ENCODE measurements around the gene MAN1A2.
"Not testable (repeated sequence)": the region's sequence is repeated elsewhere in the genome, so short reads cannot be mapped to it uniquely, and the experiment has no call there.

The MAN1A2 gene

GRCh38 chr1:117499071-117499470 is 131.8 kb downstream of the MAN1A2 start:
- DNase-seq, result no peak

- DNase-seq, result no peak
These were observed 133.3 kb downstream of the MAN1A2 start for GRCh38 chr1:117500584-117500983.

GRCh38 chr1:117501281-117501680 is 134.0 kb downstream of the MAN1A2 start:
- DNase-seq, result peak; percentile 32

DNA sequence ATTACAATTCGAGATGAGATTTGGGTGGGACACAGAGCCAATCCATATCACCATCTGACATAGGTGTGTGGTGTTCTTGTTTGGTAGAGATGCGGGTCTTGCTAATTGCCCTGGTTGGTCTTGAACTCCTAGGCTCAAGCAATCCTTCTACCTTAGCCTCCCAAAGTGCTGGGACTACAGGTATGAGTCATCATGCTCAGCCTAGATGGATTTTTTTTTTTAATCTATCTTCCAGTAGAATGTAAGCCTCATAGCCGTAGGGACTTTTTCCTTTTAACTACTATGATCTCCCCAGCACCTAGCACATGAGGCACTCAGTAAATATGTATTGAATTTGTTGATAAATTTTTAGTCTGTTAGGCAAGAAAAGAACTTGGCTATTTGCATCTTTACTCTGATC is 144.0 kb downstream of the MAN1A2 start:
- DNase-seq, result no peak

- DNase-seq, result peak; percentile 18
These were observed 145.6 kb downstream of the MAN1A2 start for GRCh38 chr1:117512728-117513321.

DNA sequence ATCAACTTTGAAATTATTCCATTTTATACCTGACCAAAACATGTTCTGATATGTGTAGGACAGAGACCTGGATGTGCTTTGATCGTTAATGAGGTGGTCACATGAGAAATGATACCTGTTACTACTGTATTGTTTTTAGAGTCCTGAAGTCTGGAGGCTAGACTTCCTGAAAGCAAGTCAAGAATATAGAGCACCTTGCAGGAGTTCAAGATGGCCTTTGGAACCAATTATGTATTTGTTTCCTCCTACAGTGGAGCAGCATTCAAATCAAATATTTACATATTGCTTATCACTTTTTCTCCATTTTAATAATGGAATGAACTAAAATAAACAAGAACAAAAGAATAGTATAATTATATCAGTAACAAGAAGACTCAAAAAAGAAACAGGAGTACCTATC is 155.9 kb downstream of the MAN1A2 start:
- no peak for DNase-seq

DNA sequence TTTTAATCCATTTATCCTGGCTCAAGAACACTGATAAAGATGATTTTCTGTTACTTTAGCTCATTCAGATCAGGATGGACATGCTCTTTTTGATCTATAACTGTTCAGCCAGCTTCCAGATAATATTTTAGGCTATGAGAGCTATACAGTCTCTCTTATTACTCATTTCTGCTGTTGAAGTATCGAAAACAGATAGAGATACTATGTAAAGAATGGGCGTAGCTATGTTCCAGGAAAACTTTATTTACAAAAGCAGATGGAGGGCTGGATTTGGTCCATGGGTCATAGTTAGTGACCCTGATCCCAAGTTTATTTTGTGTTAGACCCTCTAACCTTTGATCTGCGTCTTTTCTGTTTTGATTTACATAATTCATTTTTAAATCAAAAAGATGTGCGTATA is 159.8 kb downstream of the MAN1A2 start:
- no peak for DNase-seq

DNA sequence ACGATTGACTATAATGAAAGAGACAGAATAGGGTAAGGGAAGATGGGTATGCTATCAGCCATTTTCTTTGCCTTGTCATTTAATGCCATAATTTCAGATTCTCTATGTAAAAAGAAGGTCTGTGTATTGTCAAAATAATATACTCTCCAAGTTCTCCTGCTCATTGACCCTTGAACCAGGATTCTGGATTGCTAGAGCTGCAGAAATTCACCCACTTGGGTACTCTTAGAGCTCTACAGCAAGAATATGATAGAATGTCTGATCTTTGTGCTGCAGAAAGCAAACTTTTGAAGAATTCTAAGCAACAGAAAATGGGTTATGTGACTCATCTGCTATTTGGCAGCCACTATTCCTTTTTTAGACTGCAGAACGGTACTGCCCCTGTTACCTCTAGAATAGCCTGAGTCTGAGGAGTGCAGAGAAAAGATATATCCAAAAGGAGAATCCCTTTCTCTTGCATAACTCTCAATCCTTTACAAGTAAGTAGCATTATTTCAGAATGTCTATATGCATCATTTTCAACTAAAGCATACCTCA is 160.4 kb downstream of the MAN1A2 start:
- DNase-seq, result peak; percentile 28

- DNase-seq, result no peak
These were observed 162.4 kb downstream of the MAN1A2 start for GRCh38 chr1:117529683-117530082.

DNA sequence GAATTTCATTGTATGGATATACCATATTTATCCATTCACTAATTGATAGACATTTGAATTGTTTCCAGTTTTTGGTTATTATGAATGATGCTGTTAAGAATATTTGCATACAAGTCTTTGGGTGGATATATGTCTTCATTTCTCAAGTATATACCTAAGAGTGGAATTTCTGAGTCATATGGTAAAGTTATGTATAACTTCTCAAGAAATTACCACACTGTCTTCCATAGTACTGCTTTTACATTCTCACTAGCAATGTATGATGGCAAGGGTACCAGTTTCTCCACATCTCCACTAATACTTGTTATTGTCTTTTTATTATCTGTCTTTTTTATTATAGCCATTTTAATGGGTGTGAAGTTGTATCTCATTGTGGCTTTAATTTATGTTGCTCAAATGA is 164.0 kb downstream of the MAN1A2 start:
- no peak for DNase-seq

DNA sequence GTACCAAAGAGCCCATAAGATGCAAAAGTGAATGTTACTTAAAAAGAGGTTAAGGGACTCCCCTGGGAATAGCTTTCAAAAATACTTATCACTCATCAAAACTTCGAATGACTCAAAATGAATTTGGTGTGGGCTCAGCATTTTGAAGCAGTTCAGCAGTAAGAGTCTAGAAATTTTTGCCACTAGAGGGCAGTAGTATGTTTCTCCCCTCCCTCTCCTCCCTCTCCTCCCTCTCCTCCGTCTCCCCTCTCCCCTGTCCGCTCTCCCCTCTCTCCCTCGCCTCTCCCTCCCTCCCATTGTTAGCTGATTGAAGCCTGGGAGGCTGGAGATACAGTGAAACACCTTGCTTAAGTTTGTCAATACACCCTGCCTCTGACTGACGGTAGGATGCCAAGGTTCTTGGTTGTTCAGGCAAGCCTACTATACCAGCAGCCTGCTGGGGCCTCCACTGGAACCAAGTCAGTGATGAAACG is 167.8 kb downstream of the MAN1A2 start:
- peak; percentile 70 for DNase-seq

DNA sequence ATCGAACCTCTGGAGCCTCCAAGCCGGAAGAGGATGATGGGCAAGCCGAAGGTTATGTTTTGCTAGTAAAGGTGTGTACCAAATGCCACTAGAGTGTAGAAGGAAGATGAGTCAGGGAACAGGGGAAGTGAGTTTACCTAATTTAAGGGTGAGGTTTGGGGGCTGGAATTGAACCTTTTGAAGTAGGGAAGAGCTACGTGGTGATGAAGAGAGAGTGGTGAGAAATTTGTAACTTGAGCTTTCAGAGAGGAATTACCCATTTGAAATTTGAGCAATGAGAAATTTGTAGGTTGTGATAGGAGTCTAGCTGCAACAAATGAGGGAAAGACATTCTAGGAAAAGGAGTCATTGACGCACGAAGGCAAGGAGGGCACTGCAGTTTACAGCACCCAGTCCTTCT is 168.6 kb downstream of the MAN1A2 start:
- no peak for DNase-seq

DNA sequence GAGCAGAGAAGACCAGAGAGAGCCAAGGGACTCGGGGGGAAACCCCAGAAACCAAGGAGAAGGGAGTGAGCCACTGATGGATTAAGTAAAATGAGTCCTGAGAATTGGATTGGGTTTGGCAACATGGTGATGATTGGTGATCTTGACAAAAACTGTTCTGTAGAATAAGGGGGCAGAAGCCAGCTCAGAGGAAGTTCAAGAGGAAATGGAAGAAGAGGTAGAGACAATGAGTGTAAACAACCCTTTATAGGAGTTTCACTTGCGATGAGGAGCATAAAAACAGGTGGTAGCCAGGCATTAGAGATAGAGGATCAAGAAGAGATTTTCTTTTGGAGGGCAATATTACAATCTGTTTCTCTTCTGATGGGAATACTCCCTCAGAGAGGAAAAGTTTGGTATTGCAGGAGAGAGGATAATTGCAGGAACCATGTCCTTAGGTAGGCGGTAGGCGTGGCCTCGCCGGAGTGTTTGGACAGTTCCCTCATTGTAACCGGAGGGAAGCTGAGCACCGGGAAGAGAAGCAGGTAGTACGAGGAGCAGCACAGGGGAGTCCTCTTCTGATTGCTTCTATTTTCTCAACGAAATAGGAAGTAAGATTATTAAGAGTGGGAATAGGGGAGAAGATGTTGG is 170.2 kb downstream of the MAN1A2 start:
- DNase-seq, result no peak

DNA sequence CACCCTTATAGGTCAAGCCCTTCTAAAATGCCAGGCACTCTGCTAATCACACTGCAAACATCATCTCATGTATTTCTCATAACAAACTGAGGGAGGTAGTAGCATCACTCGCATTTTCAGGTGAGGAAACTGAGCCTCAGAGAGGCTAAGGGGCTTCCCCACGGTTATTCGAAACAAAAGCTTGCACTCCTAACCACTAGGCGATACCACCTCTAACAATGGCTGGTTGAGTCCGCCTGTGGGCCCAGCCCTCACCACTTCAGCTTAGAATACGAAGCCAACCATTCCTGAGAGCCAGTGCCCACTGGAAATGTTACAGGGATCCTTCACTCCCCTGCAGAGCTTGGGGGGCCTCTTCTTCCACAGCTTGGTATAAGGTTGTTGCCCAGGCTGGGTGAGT is 173.3 kb downstream of the MAN1A2 start:
- no peak for DNase-seq

DNA sequence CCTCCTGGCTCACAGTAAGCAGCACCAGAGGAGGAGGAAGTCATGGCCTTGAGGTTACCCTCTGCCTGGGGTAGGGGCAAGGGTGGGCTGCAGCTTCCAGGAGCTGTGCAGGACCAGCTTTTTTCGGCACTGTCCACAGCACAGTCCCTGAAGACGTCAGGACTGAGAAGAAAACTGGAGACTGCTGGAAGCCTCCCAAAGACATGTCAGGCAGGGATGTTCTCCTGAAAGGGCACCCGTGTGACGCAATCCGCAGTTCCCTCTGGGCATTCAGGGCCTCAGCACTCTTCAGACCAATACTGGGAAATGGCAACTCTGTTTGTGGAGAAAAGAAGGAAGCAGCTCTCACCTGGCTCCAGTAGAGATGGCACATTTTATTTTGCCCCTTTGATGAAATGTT is 173.8 kb downstream of the MAN1A2 start:
- DNase-seq, result no peak

- no peak for DNase-seq
These were observed 174.3 kb downstream of the MAN1A2 start for GRCh38 chr1:117541585-117541984.

GRCh38 chr1:117544509-117545109 is 177.4 kb downstream of the MAN1A2 start:
- no peak for DNase-seq

- DNase-seq, result no peak
These were observed 179.2 kb downstream of the MAN1A2 start for GRCh38 chr1:117546467-117546866.

DNA sequence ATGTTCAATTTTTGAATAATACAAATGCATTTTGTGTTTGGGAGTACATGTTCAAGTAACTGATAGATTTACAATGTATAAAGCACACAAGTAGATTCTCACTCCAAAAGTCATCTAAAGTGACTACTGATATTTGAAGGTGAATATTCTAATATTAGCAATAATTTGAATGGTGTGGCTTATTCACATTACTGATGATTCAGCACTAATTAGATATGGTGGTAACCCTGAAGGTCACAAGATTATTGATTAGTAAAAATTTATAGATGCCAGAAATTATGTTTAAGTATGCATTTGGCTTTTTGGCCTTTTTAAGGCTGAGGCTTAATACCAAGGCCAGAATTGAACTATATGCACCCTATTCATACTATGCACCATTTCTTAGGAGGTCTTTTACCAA is 186.2 kb downstream of the MAN1A2 start:
- no peak for DNase-seq

DNA sequence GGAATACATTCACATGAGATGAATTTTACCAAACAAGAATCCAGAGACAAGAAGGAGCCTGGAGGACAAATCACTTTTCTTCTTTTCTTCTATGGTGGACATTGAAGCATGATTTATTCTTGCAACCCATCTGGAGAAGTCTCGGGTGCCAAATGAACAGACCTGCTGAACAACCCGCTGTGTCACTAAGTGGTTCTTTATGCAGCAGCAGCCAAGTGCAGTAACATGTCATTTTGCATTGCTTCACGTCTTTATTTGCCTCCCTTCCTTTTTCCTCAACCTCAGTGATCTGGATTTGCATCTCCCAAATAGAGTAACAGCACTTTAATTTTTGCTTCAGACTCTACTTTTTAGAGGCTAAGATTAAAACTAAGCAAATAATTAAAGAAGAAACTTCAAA is 188.6 kb downstream of the MAN1A2 start:
- DNase-seq, result no peak

- no peak for DNase-seq
These were observed 189.1 kb downstream of the MAN1A2 start for GRCh38 chr1:117556341-117556740.

GRCh38 chr1:117556976-117557375 is 189.7 kb downstream of the MAN1A2 start:
- DNase-seq, result no peak

DNA sequence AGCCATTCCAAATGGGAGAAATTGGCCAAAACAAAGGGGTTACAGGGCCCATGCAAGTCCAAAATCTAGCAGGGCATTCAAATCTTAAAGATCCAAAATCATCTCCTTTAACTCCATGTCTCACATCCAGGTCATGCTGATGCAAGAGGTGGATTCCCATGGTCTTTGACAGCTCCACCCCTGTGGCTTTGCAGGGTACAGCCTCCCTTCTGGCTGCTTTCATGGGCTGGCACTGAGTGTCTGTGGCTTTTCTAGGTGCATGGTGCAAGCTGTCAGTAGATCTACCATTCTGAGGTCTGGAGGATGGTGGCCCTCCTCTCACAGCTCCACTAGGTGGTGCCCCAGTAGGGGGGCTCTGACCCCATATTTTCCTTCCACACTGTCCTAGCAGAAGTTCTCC is 191.2 kb downstream of the MAN1A2 start:
- DNase-seq, result not testable (repeated sequence)

DNA sequence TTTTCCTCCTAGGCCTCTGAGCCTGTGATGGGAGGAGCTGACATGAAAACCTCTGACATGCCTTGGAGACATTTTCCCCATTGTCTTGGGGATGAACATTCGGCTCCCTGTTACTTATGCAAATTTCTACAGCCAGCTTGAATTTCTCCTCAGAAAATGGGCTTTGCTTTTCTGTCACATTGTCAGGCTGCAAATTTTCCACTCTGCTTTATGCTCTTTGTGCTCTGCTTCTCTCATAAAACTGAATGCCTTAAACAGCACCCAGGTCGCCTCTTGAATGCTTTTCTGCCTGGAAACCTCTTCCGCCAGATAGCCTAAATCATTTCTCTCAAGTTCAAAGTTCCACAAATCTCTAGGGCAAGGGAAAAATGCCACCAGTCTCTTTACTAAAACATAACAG is 191.9 kb downstream of the MAN1A2 start:
- no peak for DNase-seq
